ENCODE results near the gene RAB11FIP3.

RAB11FIP3 gene

DNA sequence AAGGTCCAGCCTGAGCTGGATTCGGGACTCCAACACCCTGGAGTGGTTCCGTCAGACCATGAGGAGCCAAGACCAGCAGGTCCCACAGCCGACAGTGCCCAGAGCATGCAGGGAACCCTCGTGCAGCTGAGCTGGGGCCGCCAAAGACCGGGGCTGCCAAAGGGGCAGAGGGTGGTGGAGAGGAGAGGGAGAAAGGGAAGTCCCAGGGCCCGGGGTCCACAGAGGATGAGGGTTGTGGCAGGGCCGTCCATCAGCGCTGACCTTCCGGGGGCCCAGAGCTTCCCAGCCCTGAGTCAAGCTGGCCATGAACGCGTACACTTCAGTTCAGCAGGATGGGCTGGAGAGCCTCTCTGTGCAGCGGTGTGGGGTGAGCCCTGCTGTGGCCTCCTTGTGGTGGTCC is 95.4 kb downstream of the RAB11FIP3 start:
- H3K4me3 ChIP-seq (ENCODE audit: low read depth in 1 of 2, low read length in 1 of 2): no peak overlapping the region

DNA sequence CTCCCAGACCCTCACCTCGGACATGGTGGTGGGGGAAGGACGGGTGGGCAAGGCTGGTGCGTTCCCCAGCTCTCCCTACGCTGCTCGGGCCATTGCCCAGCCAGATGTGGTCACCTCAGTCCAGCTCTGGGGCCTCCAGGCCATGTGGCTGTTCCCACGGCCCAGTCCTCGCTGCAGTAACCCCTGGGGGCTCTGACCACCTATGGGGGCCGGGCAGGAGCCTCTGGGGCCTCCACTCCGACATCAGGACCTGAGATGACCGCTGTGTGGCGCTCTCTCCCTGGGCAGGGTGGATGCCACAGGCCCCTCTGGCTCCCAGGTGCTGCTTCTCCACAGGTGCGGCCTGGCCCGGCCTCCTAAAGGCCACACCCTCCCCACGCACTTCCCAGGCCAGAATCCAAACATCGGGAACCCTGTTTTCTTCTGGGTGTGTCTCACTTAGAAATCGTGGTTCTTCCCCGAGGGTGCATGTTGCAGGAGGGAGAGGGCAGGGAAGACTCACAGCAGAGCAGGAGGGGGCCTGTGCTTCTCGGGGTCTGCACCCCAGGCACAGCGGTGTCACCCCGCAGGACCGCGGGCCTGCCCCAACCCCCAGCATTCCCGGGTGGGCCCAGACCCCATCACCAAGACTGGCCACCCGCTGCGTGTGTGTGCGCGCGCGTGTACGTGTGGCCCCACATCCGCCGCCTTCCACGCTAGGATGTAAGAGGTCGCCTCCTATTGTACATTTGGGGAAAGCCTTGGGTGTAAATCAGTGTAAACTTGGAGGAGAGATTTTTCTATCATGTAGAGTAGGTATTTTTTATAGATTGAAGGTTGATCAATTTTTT is 96.1 kb downstream of the RAB11FIP3 start:
- Histone ChIP-seq H3K4me1 (ENCODE audit: control insufficient read depth in 1 of 2, insufficient read depth in 1 of 2, low read depth in 1 of 2, low read length in 1 of 2) (peaks cover 3 to 4% of the 10 kb centered on the region in 2 experiments), H3K4me3 (ENCODE audit: low read depth in 1 of 2, low read length in 1 of 2) (no peak overlapping the region), H3K27ac (no peak overlapping the region), H3K9me3 (no peaks in the 10 kb centered on the region), H3K36me3 (peaks cover 6% of the 10 kb centered on the region), H3K27me3 (no peaks in the 10 kb centered on the region)
- TF ChIP-seq, protein P1, sequence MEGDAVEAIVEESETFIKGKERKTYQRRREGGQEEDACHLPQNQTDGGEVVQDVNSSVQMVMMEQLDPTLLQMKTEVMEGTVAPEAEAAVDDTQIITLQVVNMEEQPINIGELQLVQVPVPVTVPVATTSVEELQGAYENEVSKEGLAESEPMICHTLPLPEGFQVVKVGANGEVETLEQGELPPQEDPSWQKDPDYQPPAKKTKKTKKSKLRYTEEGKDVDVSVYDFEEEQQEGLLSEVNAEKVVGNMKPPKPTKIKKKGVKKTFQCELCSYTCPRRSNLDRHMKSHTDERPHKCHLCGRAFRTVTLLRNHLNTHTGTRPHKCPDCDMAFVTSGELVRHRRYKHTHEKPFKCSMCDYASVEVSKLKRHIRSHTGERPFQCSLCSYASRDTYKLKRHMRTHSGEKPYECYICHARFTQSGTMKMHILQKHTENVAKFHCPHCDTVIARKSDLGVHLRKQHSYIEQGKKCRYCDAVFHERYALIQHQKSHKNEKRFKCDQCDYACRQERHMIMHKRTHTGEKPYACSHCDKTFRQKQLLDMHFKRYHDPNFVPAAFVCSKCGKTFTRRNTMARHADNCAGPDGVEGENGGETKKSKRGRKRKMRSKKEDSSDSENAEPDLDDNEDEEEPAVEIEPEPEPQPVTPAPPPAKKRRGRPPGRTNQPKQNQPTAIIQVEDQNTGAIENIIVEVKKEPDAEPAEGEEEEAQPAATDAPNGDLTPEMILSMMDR (IDR thresholded peaks at IDR 0.05): no peak

More for the DNA sequence above, 95.4 kb downstream of the RAB11FIP3 start:
- Histone ChIP-seq H3K27ac (no peak overlapping the region), H3K4me1 (ENCODE audit: control insufficient read depth in 1 of 2, insufficient read depth in 1 of 2, low read depth in 1 of 2, low read length in 1 of 2) (no peaks in the 10 kb centered on the region), H3K36me3 (peaks cover 6% of the 10 kb centered on the region), H3K9me3 (no peaks in the 10 kb centered on the region), H3K27me3 (no peaks in the 10 kb centered on the region)
- TF ChIP-seq, protein P1 (IDR thresholded peaks at IDR 0.05): no peak

DNA sequence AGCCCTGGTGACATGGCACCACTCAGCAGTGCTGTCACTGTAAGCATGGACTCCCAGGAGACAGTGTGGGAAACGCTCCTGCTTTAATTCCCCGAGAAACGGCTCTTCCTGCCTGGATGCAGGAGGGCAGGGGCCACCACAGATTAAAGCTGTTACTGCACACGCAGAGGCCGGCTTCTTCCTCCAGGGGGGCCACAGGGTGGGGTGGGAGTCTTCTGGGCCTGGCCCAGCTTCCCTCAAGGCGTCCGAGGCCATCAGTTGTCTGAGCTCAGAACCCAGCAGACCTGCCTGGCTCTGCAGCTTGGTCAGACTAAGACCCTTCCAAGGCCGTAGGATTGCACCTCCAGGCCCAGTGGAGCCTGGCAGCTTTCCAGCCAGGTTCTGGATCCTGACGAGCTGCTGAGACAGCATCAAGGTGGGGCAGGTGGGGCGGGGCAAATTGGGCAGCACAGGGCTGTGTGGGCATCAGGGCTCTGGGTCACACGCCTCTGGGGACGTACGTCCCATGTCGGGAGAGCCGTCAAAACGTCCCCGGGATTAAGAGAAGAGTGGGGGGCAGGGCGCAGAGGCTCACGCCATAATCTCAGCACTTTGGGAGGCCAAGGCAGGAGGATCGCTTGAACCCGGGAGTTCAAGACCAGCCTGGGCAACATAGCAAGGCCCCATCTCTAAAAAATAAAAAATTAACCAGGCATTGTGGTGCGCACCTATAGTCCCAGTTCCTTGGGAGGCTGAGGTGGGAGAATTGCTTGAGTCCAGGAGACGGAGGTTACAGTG is 97.1 kb downstream of the RAB11FIP3 start:
- Histone ChIP-seq H3K4me3 (ENCODE audit: low read depth in 1 of 2, low read length in 1 of 2) (no peak overlapping the region), H3K27ac (no peak overlapping the region), H3K27me3 (no peaks in the 10 kb centered on the region), H3K4me1 (ENCODE audit: control insufficient read depth in 1 of 2, insufficient read depth in 1 of 2, low read depth in 1 of 2, low read length in 1 of 2) (peaks cover 8 to 9% of the 10 kb centered on the region in 2 experiments), H3K36me3 (peaks cover 6% of the 10 kb centered on the region), H3K9me3 (no peaks in the 10 kb centered on the region)
- TF ChIP-seq, protein P1 (IDR thresholded peaks at IDR 0.05): no peak

DNA sequence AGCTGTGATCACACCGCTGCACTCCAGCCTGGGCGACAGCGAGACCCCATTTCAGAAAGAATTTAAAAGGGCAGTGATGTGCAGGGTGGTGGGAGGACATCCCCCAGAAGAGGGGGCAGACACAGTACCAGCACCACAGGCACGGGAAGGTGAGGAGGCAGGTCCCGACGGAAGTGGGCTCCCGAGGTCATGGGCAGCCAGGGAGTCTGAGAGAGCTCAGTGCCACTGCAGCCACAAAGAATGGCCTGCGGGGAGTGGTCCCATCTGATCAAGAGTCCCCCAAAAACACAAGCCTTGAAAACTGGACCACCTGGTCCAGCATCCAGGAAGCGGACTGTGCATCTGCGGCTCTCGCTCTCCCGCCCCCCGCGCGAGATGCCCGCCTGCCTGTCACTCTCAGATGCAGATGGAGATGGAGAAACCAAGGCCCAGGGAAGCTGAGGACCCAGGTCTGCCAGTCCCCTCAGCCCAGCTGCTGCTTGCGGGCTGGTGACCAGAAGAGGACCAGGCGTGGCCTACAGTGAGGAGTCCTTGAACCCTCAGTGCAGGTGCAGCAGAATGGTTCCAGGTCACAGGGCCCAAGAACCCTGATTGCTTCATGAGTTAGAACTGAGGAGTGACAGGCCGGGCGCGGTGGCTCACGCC is 97.8 kb downstream of the RAB11FIP3 start:
- Histone ChIP-seq H3K36me3 (peaks cover 6% of the 10 kb centered on the region), H3K9me3 (no peaks in the 10 kb centered on the region), H3K4me3 (ENCODE audit: low read depth in 1 of 2, low read length in 1 of 2) (no peak overlapping the region), H3K4me1 (ENCODE audit: control insufficient read depth in 1 of 2, insufficient read depth in 1 of 2, low read depth in 1 of 2, low read length in 1 of 2) (peaks cover 10 to 12% of the 10 kb centered on the region in 2 experiments), H3K27me3 (no peaks in the 10 kb centered on the region), H3K27ac (no peak overlapping the region)
- TF ChIP-seq, protein P1 (IDR thresholded peaks at IDR 0.05): no peak

DNA sequence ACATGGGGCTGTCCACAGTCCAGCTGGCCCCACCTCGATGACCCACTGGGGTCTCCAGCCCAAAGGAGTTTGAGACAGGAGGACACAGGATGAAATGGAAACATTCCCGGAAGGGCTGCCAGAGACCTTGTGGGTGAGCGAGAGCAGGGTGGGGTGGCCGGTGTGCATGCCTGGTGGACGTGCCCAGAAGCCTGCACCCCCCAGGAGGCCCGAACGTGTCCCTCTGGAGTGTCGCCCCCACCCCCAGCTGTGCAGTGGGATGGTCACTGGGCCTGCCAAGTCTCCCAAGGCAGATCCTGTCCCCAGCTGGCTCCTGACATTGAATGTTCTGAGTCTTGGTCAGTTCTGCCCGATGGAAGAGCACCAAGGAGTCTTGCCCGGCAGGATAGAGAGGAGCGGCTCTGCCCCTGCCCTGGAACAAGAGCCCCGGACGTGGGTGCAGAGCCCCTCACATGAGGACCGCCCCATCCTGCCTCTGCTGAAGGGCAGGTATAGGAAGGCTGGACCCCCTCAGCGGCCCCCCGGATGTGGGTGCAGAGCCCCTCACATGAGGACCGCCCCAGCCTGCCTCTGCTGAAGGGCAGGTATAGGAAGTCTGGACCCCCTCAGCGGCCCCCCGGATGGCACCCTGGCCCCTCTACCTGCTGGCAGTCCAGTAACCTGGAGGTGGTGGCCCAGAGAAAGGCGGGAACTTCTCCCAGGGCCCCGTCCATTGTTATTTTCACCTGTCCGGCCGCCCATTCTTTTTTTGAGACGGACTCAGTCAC is 99.0 kb downstream of the RAB11FIP3 start:
- Histone ChIP-seq H3K27ac (no peak overlapping the region), H3K4me3 (ENCODE audit: low read depth in 1 of 2, low read length in 1 of 2) (no peak overlapping the region), H3K36me3 (peaks cover 6% of the 10 kb centered on the region), H3K4me1 (ENCODE audit: control insufficient read depth in 1 of 2, insufficient read depth in 1 of 2, low read depth in 1 of 2, low read length in 1 of 2) (peaks cover 23 to 24% of the 10 kb centered on the region in 2 experiments), H3K27me3 (no peaks in the 10 kb centered on the region), H3K9me3 (no peaks in the 10 kb centered on the region)
- TF ChIP-seq, protein P1 (IDR thresholded peaks at IDR 0.05): no peak
